Stimulated activated CD4-positive, alpha-beta T cell treated with anti-CD3 and anti-CD28 coated beads, Interleukin-4, amount 100 ng/mL, for 24 hours (primary cell): Measurements from ENCODE around the gene DENND1A.
"Not testable (repeated sequence)": the region's sequence is repeated elsewhere in the genome, so short reads cannot be mapped to it uniquely, and the experiment has no call there.

Source experiments
- DNase-seq: peaks from one replicate; pipeline ENCODE4 v3.0.0-alpha.2; 2020

Gene DENND1A

DNA sequence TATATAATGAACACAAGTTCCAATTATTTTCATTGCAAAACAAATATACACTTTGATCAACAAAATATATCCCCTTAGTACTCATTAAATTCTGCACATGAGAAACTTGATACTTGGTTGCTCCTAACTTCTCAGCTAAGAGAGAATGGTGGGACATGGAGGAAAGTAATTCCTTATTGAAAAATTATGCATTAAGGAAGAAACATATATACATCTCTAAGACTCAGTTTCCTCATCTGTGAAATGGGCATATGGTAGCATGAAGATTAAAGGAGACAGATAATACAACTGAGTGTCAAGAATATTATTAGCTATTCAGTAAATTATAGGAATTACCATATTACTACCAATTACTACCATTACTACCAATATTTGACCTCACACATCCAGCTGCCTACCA, 488.2 kb downstream of the DENND1A start:
- DNase-seq: no peak

- DNase-seq: no peak
These were observed 489.7 kb downstream of the DENND1A start for GRCh38 chr9:123440256-123440655.

- DNase-seq: no peak
These were observed 491.1 kb downstream of the DENND1A start for GRCh38 chr9:123438821-123439220.

DNA sequence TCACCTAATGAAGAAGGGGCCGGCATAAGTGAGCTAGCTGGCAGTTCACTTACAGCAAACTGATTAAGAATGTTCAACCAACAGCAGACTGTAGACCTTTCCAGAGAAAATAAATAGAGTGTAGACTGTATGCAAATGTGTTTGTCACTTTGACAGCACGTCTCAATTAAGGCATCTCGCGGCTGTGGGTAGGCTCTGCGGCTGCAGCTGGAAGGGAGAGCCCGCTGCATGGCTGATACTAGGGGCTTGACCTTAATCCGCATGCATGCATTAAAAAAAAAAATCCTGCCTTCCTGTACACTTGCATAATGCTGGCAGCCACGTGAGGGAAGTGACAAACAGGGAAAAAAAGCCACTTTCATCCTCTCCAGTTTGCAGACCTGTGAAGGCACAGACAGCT, 491.6 kb downstream of the DENND1A start:
- DNase-seq: no peak

DNA sequence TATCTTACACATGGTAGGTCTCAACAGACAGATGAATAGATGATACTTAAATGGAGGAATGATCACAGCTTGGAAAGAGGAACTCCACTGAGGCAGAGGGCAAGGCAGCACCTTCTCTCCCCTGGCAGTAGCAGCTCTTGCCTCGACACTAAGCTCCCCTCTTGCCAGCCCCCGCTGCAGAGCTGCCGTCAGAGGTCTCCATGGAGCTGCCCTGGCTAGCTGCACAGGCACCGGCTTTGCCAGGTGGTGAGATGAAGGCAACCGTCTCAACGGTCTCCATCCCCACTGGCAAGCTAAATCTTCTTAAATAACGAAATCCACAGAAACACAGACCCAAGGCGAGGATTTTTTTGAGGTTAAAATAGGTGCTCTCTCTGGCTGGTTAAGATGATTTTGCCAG, 492.7 kb downstream of the DENND1A start:
- DNase-seq: no peak

GRCh38 chr9:123435471-123435870, 494.5 kb downstream of the DENND1A start:
- DNase-seq: no peak

GRCh38 chr9:123434619-123435240, 495.2 kb downstream of the DENND1A start:
- DNase-seq: no peak

DNA sequence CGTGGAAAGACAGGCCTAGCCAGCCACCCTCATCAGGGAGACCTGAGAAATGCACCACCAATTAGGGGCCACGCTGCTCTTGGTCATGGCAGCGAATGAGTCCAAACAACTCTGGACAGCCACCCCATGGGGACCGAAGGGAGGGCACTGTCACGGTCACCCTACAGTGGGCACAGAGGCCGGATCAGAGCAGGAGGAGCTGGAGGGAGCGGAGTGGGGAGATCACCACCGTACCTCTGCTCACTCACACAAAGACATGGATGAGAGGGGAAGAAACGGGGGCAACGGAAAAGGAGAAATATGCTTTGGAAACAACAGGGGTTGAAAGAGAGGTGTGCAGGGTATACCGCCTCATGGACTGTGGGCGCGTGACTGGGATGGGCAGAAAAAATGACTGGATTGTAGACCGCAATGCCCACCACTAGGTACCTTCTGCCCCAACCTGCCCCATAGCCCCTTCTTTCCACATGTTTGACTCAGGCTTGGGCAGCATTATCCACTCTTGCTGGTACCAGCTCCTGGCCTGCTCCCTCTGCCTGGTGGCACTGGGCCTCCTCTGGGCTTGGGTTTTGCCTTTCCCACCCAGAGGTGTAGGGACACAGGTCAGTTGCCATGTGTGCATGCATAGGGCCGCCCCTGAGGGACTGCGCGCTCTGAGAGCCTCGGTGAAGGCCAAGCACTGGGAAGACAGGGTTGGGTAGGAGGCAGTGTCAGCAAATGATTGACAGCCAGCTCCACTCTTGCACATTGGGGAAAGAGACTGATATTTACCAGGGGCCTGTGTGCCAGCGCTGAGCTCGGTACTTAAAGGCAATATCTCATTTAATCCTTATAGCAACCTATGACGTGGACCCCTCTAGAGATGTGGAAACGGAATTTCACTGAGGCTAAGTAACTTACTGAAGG, 497.3 kb downstream of the DENND1A start:
- no peak for DNase-seq

DNA sequence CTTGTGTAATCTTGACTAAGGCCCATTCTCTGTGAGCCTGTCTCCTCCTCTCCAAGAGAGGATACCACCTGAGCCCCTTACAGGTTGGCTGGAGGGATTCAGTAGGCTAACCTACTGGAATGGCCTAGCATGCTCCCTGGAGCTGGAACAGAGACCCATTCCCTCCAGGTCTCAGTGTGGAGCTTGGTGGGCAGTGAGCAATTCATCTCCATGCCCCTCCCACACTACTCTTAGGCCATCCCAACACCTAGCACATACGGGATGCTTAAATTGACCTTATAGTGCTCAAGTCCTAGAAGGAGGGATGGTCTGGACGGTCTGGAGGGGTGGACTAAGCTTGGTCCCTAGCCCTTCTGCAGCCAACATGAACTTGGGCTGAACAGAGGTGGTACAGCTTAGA, 498.3 kb downstream of the DENND1A start:
- DNase-seq: no peak

- DNase-seq: not testable (repeated sequence)
These were observed 501.5 kb downstream of the DENND1A start for GRCh38 chr9:123428450-123428849.

DNA sequence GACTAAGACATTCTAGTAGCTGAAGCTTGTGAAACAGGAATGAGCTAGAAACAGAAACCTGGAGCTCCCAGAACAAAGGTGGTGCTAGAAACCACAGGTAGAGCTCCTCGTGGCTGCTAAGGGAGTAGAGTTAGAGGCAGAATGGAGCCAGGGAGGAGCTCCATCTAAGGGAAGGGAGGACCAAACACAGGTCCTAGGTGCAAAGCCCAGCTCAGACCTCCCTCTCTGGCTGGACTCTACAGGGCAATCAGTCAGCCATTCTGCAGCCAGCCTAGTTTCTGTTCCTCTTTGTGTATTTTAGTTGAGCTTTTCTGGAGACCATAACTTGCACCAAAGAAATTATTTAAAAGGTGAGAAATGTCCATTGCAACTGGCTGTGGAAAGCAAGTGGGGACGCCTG, 503.5 kb downstream of the DENND1A start:
- DNase-seq: no peak

- DNase-seq: no peak
These were observed 504.0 kb downstream of the DENND1A start for GRCh38 chr9:123425836-123426365.

- DNase-seq: no peak
These were observed 504.6 kb downstream of the DENND1A start for GRCh38 chr9:123425261-123425821.

DNA sequence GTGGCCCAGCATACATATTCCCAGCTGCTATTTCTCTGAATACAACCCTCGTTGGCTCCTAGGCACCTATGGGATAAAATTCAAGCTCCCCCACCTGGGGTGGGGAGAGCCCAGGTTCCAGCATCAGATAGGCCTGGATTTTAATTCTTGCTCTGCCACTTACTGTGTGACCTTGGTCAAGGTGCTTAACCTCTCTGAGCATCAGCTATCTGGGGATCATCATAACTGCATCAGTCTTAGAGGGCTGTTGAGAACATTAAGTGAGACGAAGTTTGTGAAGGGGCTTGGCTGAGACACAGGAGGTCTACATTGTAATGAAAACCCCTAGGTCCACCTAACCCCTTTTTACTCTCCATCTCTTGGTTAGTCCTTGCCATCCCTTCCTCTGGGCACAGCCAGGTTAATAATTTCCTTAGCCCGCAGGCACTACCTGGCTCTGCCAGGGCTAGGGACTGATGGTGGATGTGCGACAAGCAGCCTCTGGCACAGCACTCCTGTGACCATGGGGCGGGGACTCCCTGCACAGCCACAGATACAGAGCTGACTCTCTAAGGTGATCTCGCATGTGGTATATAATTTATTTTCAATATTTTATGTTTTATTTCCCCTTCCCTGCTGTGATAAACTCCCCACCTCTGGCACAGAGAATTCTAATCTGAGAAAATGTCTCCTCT, 505.2 kb downstream of the DENND1A start:
- DNase-seq: no peak

GRCh38 chr9:123424131-123424530, 505.8 kb downstream of the DENND1A start:
- no peak for DNase-seq

DNA sequence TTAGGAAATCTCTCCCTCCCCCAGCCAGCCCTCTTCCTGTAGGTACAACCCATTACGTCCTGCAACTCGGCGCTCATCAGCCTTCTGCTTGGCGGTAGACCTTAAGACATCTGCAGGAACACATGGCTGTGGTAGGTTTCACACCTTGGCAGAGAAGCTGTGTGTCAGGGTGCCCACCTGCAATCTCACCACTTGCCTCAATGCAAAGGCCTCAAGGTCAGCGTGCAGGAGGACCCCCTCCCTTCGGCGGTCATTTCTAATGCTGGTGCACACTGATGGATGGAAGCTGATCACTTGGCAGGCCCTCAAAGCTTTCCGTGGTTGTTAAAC, 506.6 kb downstream of the DENND1A start:
- no peak for DNase-seq

- no peak for DNase-seq
These were observed 507.2 kb downstream of the DENND1A start for GRCh38 chr9:123422635-123423310.

- no peak for DNase-seq
These were observed 508.0 kb downstream of the DENND1A start for GRCh38 chr9:123421801-123422455.

GRCh38 chr9:123421186-123421585, 508.7 kb downstream of the DENND1A start:
- DNase-seq: no peak

GRCh38 chr9:123420592-123421111, 509.3 kb downstream of the DENND1A start:
- DNase-seq: no peak

DNA sequence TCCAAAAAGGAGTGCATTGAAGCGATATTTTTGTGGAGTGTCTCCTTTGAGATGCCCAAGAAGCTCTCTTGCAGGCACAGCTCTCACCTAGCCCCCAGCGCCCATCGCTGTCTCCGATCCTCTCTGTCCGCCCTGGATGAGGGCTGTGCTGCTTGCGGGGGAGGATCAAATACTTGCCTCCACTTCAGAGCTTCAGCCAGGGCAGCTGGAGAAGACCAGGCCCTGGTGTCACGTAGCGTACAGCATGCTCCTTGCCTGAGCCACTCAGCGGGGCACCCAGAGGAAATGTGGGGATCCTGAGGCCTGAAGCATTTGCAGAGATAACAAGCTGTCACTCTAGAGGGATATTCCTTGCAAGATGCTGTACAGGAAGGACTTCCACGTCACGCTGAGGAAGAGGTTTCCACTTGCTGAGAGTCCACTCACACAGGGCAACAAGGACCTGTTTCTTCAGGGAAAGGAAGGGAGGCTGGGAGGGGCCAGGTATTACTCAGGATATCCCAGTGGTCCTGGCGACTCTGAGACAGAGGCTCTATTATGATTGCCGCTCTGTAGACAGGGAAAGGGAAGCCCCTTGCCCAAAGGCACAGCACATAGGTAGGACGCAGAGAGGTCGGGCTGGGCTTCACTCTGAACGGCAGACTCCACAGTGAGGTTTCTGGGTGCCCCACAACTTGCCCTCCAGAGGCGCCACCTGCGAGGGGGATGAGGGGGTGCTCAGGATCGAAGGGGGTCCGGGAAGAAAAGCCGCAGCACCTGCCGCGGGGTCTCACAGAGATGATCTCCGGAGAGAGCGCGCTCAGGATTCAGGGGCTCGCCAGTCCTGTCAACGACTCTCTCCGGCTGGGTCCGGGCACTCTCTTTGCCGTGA, 510.0 kb downstream of the DENND1A start:
- no peak for DNase-seq
